AML-193 (cell line): ENCODE data around the gene PTPRK.

ENCODE experiments used
- DNase-seq, 2 experiments: peaks; one replicate each; lab custom pipeline; 2025; lab: John Stamatoyannopoulos, UW

Gene PTPRK

DNA sequence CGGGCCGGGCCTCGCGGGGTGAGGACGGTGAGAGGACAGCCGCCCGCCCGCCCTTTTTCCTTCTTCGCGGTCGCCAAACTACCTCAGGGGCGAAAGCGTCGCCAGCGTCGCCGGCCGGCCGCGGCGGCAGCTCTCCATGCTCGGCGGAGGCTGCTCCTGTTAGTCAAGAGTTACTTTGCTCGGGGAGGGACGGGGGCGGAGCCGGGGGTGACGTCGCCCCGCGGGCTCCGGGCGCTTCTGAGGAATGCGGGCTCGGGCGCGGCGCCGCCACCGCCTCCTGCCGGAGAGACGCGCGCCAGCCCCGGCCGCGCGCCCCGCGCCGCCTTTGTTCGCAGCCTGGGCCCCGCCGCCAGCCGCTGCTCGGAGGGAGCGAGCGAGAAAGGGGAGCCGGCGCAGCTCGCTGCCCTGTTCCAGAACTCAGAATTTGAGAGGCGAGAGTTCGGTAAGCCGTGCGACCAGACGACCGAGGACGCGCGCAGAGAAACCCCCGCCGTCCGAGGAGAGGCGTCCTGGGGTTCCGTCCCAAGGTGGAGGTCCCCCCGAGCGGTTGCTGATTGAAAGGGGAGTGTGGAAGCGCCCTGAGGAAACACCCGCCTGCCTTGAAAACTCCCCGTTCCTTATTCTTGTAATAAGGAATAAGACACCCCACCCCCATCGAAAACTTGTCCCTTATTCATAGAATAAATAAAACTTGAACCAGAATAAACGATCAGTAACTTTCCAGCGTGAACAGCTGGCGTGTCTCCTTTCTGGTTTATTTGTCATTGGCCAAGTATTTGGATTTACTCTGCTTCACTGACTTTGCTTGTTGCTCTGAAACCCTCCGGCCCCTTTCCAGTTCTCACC, at the start of gene PTPRK:
Gene PTPRK, minus strand, starts transcription at position 164 of the 846 bp plus-strand sequence. CDS start 241 bp downstream, outside the sequence.
- DNase-seq = no peak

DNA sequence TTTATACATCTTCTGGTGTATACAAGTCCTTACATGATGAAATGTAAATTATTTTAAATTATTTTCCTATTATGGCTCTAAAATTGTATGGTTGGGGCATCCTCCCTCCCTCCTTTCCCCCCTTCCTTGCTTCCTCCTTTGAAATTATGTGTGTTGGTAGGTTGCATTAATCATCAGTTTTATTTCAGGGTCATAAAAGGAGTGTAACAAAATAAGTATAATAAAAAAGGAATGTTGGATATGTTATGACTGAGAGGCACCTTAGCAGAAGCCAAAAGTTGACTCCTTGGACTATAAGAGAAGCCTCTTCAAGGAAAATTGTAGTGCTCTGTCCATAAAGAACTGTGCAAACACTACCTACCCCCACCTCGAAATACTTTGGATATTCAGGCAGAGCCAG, 46.6 kb upstream of the PTPRK start:
- no peak for DNase-seq

DNA sequence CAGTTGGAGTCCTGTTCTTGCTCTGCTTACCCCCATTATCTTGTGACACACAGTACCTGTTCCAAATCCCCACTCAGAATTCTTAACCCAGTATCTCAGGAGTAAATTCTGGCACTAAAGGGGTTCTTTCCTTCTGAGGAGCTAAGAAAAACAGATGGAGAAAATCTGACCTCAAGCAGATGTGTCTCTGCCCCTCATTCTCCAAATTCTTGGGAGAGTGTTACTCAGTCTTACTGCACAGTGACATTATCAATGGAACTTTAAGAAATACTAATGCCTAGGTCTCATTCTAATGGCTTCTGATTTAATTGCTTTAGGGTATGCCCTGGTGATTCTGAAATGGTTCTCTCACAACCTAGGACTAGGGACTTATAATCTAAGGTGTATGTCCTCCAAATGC, 40.6 kb upstream of the PTPRK start:
- no peak for DNase-seq

DNA sequence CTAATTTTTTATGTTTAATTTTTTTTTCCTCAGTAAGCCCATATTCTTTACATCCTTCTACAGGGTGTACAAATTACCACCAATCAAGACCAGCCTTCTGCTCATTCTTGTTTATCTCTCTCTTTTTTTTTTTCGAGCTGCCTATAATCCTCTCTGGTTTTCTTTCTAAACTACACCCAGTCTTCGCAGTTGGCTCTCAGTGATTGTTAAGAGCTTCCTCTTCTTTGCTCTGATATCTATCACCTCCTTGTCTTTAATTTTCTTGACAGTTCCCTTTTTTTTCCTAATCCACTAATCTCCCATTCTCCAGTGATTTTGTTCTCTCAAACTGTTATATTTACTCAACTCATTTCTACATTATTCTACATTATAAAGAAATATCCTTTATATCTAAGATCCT, 38.5 kb upstream of the PTPRK start:
- no peak for DNase-seq

DNA sequence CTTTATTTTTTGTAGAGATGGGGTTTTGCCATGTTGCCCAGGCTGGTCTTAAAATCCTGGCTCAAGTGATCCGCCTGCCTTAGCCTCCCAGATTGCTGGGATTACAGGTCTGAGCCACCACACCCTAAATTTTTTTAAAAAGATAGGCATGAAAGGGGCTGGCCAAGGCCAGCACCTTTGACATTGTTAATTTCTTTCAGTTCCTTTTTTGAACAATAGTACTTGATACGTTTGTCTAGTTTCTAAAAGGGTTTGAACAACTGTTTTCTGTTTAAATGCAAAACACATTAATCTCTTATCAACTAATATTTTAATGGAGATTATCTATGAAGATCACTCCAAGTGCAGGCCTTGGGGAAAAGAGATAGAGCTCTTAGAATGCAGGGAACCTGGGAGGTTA, 37.6 kb upstream of the PTPRK start:
- no peak for DNase-seq

DNA sequence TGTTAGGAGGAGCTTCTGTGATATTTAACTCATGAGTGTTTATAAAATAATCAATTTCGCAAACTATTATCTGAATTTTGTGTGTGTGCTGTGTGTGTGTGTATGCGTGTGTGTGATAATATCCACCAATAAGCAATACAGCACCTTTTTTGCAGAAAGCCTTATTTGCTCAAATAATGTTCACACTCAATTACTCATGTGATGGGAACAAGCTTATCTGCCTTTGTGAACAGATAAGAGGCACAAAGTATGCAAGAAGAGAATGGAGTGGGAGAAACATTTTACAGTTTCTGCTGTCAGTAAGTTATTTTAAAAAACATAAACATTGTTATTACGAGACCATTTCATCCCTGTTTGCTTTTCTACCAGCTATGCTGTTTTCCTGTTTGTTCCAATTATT, 36.7 kb upstream of the PTPRK start:
- DNase-seq = no peak

- no peak for DNase-seq
Measured at GRCh38 chr6:128554302-128554701, 33.9 kb upstream of the PTPRK start.

GRCh38 chr6:128541261-128541660, 20.9 kb upstream of the PTPRK start:
- DNase-seq = no peak

DNA sequence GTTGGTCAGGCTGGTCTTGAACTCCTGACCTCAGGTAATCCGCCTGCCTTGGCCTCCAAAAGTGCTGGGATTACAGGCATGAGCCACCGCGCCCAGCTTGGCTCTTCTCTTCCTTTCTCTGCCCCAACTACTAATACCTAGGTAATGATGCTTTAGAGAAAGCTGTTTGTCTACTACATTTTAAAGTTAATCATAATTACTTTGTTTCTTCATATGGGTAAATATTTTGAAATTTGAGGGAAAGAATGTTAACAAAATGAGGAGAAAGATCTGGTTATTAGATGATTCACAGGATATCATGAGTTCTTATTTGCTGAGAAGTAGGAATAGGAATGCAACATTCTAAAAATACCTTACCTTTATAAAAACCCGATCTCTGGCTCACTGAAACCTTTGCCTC, 18.4 kb upstream of the PTPRK start:
- no peak for DNase-seq

GRCh38 chr6:128532827-128533226, 12.4 kb upstream of the PTPRK start:
- DNase-seq = no peak

DNA sequence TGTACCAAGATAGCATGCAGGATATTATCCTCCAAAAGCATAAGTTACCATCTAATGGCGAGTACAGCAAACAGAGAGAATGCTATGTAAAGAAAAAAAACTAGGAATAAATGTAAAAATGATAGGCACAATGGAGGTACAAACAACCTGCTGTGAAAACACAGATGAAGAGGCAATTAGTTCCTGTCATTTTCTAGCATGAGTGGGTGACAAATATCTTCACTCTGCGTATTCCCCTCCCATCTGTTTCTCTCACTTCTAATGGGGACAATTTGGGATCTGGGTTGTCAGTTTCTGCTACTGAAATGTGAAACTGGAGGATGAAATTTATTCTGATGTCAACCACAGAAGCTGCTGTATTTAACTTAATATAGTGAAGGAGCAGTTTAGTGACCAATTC, 11.7 kb upstream of the PTPRK start:
- no peak for DNase-seq

GRCh38 chr6:128531696-128532095, 11.3 kb upstream of the PTPRK start:
- no peak for DNase-seq

- no peak for DNase-seq
Measured at GRCh38 chr6:128528241-128528640, 7.8 kb upstream of the PTPRK start.

DNA sequence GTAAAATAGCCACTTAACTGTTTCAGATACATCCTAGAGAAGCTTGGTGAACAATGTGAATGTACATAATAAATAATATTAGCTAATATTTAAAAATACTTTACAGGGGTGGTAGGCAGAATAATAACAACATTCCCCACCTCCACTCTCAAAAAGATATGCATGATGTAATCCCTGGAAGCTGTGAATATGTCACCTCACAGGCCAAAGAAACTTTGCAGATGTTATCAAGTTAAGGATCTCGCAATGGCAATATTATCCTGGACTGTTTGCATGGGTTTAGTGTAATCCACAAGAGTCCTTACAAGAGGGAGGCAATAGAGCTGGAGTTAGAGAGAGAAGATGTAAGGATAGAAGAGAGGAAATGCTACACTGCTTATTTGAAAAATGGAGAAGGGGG, 7.0 kb upstream of the PTPRK start:
- DNase-seq = no peak

DNA sequence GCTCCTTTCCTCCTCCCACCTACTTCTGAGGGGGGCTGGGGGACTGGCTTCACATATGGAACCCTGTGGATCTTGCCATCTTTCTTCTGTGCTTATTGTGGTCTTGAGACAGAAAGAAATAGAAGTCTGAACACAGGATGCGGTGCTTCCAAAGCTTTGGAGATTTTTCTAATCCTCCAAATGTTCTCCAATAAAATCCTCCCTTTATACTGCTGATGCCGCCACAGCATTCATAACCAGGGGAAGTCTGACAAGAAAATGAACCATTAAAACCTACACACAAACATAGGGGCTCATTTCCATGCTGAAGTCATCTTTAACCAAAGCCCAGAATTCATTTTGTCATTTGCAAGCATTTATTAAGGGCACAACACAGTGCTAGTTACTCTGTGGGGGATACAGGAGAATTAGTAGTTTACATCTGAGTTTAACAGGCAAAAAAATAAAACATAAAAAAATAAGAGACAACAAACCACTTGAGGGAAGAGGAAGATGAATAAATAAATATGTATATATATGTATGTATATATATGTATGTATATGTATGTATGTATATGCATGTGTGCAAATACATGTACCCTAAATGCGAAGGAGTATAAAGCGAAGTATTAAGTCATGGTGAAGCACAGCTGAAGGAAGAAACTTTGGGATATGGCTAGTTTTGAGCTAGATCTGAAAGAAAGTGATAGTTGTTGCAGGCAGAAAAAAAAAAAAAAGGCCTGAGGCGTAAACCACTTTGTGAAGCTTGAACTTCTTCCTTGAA, 5.9 kb upstream of the PTPRK start:
- DNase-seq = no peak

- DNase-seq = no peak
Measured at GRCh38 chr6:128525406-128525805, 5.0 kb upstream of the PTPRK start.

DNA sequence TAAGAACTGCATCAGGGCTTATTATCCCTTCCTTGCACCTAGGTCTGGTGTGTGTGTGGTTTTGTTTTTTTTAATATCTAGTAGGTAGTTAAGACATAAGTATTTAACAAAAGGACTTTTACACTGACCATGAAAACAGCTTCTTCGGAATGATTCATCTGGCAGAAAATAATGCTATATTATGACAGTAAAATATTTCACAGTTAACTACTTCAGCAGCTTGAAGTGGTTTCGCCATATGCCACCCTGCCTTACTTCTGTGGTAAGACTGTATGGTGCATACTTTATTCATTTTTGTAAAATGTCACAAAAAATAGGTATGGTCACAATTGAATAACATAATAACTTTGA, 858 bp upstream of the PTPRK start:
- DNase-seq = no peak

DNA sequence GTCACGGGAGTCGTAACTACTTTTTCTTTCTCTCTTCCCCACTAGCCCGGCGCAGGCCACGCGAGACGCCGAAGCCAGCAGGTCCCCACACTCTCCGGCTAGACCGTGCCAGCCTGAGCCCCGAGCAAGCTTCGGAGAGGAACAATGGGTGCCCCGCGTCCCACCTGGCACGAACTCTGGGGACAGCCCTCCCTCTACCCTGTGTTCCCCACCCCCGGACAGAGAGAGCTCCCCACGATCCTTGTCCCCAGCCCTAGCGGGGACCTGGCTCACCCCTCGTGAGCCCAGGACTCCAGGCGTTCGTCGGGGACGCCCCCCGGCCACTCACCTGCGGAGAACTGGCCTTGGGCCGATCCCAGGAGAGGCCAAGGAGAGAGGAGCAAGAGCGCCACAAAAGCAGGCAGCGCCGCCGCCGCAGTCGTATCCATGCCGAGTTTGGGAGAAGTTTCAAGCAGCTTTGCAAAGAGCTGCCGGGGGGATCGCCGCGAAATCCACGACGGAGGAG, 416 bp downstream of the PTPRK start:
- DNase-seq = no peak

- no peak for DNase-seq
Measured at GRCh38 chr6:128519132-128519930, 1.1 kb downstream of the PTPRK start.

- DNase-seq = no peak
Measured at GRCh38 chr6:128518434-128519131, 1.8 kb downstream of the PTPRK start.

GRCh38 chr6:128517124-128517523, 3.3 kb downstream of the PTPRK start:
- no peak for DNase-seq

DNA sequence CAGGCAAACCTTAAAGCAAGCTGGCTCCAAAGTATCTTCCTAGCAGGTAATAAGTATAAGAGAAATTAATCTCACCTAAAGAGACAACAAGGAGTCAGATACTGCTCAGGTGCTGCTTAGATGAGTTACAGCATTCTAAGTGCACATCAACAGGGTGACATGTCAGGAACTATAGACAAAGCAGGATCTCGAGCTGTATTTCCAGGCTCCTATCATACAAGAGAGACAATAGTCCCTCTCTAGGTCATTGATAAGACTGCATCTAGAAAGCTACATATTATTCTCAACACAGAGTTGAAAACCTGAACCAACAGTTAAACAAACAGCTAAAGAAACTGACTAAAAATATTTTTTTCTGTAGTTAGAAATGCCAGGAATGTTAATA, 3.9 kb downstream of the PTPRK start:
- DNase-seq = no peak
